Upper lobe of left lung (tissue), 6 donors: ENCODE measurements around the gene CNTLN. TPM values are rescaled to one million over a fixed set of nuclear protein-coding genes. Genes with fewer than 3 reads are reported as not detected.
"Not testable (repeated sequence)": the region's sequence is repeated elsewhere in the genome, so short reads cannot be mapped to it uniquely, and the experiment has no call there.

ENCODE experiments used
- ATAC-seq, 2 donors: fragments of 200-7000 bp; cut with Tn5 transposase; one replicate each; pipeline ENCODE4 v1.9.1; 2022; ENCODE audit warnings: mild to moderate bottlenecking in 2 of 2, moderate library complexity in 2 of 2; ENCODE audit not compliant: low FRiP score in 2 of 2
- DNase-seq, 2 donors: peaks; one replicate each; pipeline ENCODE4 v3.0.0-alpha.2; 2019 to 2020
- H3K27ac ChIP-seq, 4 donors: fragments of 200-600 bp; sonication (generic); one replicate each; pipeline ENCODE4 v1.5.1; 2016 to 2019
- H3K27me3 ChIP-seq, 4 donors: fragments of 200-600 bp; sonication (generic); one replicate each; pipeline ENCODE4 v1.5.1; 2017 to 2019
- H3K36me3 ChIP-seq, 4 donors: fragments of 200-600 bp; sonication (generic); one replicate each; pipeline ENCODE4 v1.5.1; 2016 to 2019
- H3K4me1 ChIP-seq, 4 donors: fragments of 200-600 bp; sonication (generic); one replicate each; pipeline ENCODE4 v1.5.1; 2018 to 2019
- H3K4me3 ChIP-seq, 4 donors: fragments of 200-600 bp; sonication (generic); one replicate each; pipeline ENCODE4 v1.5.1; 2017 to 2019; ENCODE audit warnings: mild to moderate bottlenecking in 2 of 4, moderate library complexity in 1 of 4
- H3K9me3 ChIP-seq, 4 donors: fragments of 200-600 bp; sonication (generic); one replicate each; pipeline ENCODE4 v1.5.1; 2018 to 2019
- EP300 ChIP-seq, 4 donors: sonication (generic); formaldehyde crosslinking; IDR thresholded peaks; one replicate each; pipeline ENCODE4 v1.5.1; 2017; ENCODE audit warnings: antibody characterized with exemption in 4 of 4, control low read depth in 2 of 4
- POLR2A ChIP-seq, 4 donors: fragments of 450-650 bp; IDR thresholded peaks; one replicate each; pipeline ENCODE4 v1.5.1; 2016 to 2017; ENCODE audit warnings: antibody characterized with exemption in 4 of 4, mild to moderate bottlenecking in 2 of 4
- POLR2AphosphoS5 ChIP-seq, 2 donors: sonication (generic); formaldehyde crosslinking; IDR thresholded peaks; one replicate each; pipeline ENCODE4 v1.5.1; 2017; ENCODE audit warnings: antibody characterized with exemption in 2 of 2
- WGBS, 2 donors: methylation state at CpG; one replicate each; pipeline ENCODE4 v1.1.5; 2017 to 2018; 5-methylcytosine and 5-hydroxymethylcytosine counted together
- total RNA-seq, 6 donors: library from RNA; depleted of rRNA in 4 of 6; stranded (reverse); fragments of >200 nt in 4 of 6; gene quantifications; one replicate each; pipeline versions ENCODE4 v1.1.0 to v1.2.1, GENCODE V29; 2016 to 2021
- TF ChIP-seq, protein P1 (sequence below), 6 experiments: fragments of 450-650 bp in 4 of 6; fragments of 200-600 bp in 2 of 6; sonication (generic) in 2 of 6; IDR thresholded peaks; one replicate each; pipeline ENCODE4 v1.5.1; 2016 to 2019; ENCODE audit warnings: antibody characterized with exemption in 6 of 6
- donor health status: DM: no; HTN: no; CAD: no; lungs with moderate emphysema.
- donor health status: DM: no; HTN: yes; CAD: no; lungs with severe emphysema.

The CNTLN gene
- total RNA-seq, 6 donors from 2014 or later = 5.5 to 58.7 (median 8.4) TPM

- no peaks in the 10 kb centered on the region for H3K9me3 ChIP-seq
- TF ChIP-seq POLR2A (IDR thresholded peaks at IDR 0.05) (no peak), POLR2AphosphoS5 (IDR thresholded peaks at IDR 0.05) (no peak), EP300 (IDR thresholded peaks at IDR 0.05) (no peak)
- TF ChIP-seq, protein P1, sequence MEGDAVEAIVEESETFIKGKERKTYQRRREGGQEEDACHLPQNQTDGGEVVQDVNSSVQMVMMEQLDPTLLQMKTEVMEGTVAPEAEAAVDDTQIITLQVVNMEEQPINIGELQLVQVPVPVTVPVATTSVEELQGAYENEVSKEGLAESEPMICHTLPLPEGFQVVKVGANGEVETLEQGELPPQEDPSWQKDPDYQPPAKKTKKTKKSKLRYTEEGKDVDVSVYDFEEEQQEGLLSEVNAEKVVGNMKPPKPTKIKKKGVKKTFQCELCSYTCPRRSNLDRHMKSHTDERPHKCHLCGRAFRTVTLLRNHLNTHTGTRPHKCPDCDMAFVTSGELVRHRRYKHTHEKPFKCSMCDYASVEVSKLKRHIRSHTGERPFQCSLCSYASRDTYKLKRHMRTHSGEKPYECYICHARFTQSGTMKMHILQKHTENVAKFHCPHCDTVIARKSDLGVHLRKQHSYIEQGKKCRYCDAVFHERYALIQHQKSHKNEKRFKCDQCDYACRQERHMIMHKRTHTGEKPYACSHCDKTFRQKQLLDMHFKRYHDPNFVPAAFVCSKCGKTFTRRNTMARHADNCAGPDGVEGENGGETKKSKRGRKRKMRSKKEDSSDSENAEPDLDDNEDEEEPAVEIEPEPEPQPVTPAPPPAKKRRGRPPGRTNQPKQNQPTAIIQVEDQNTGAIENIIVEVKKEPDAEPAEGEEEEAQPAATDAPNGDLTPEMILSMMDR (IDR thresholded peaks at IDR 0.05) = no peak
- no peak overlapping the region for H3K4me3 ChIP-seq
- WGBS, 2 donors = 61 to 68% methylated on average over 2 of the region's 2 CpGs
- no peaks in the 10 kb centered on the region for H3K27me3 ChIP-seq
- no peaks in the 10 kb centered on the region for H3K4me1 ChIP-seq
- ATAC-seq (no peak), DNase-seq (no peak)
- no peaks in the 10 kb centered on the region for H3K36me3 ChIP-seq
- H3K27ac ChIP-seq = no peak overlapping the region
Observed at GRCh38 chr9:17236147-17236546, 101.3 kb downstream of the CNTLN start.

DNA sequence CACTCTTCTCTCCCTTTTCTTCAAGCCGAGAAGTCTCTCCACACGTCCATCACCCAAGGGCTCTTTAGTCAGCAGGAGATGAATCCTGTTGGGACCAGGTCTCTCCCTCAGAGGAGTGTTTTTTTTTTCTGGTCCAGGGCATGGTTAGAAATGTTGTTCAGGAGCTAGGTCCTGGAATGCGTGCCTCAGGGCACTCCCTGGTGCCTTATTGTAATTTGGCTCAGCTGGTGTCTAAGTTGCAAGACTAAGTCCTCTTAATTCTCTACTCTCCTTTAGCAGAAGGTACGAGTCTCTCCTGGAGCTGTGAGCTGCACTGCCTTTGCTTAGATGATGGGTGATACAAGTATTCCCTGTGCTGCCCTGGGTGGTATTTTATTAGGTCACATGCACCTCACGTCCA, 111.9 kb downstream of the CNTLN start:
- TF ChIP-seq POLR2AphosphoS5 (IDR thresholded peaks at IDR 0.05) (no peak), POLR2A (IDR thresholded peaks at IDR 0.05) (no peak), EP300 (IDR thresholded peaks at IDR 0.05) (no peak)
- TF ChIP-seq, protein P1 (IDR thresholded peaks at IDR 0.05) = no peak
- Histone ChIP-seq H3K36me3 (no peaks in the 10 kb centered on the region), H3K4me1 (no peaks in the 10 kb centered on the region), H3K4me3 (no peak overlapping the region), H3K27me3 (no peaks in the 10 kb centered on the region), H3K27ac (no peak overlapping the region), H3K9me3 (peaks cover 16 to 25% (median 23%) of the 10 kb centered on the region in 4 donors)
- whole genome bisulfite sequencing, 2 donors = 88 to 96% methylated on average over 4 to 5 of the region's 5 CpGs
- no peak for ATAC-seq
- DNase-seq = no peak

DNA sequence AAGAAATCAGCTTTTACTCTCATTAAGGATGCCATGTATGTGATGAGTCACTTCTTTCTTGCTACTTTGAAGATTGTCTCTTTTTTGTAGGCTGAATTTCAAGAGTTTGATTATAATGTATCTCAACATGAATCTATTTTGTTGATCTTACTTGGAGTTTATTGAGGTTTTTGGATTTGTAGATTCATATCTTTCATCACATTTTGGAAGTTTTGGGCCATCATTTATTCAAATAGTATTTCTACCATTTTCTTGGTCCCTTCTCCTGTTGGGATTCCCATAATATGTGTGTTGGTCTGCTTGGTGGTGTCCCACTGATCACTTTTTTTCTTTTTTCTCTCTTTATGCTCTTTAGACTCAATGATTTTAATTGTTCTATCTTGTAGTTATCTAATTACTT, 116.3 kb downstream of the CNTLN start:
- Histone ChIP-seq H3K27me3 (no peaks in the 10 kb centered on the region), H3K4me3 (no peak overlapping the region), H3K36me3 (no peaks in the 10 kb centered on the region), H3K4me1 (no peaks in the 10 kb centered on the region), H3K27ac (no peak overlapping the region), H3K9me3 (peaks cover 16 to 36% (median 26%) of the 10 kb centered on the region in 4 donors)
- ATAC-seq (no peak), DNase-seq (no peak)
- TF ChIP-seq EP300 (IDR thresholded peaks at IDR 0.05) (no peak), POLR2A (IDR thresholded peaks at IDR 0.05) (no peak)
- TF ChIP-seq, protein P1 (IDR thresholded peaks at IDR 0.05) = no peak

DNA sequence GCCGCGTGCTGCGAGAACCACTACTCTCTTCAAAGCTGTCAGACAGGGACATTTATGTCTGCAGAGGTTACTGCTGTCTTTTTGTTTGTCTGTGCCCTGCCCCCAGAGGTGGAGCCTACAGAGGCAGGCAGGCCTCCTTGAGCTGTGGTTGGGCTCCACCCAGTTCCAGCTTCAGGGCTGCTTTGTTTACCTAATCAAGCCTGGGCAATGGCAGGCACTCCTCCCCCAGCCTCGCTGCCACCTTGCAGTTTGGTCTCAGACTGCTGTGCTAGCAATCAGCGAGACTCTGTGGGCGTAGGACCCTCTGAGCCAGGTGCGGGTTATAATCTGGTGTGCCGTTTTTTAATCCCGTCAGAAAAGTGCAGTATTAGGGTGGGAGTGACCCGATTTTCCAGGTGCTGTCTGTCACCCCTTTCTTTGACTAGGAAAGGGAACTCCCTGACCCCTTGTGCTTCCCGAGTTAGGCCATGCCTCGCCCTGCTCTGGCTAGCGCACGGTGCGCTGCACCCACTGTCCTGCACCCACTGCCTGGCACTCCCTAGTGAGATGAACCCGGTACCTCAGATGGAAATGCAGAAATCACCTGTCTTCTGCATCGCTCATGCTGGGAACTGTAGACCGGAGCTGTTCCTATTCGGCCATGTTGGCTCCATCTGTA, 133.8 kb downstream of the CNTLN start:
- not testable (repeated sequence) for H3K27ac ChIP-seq, H3K36me3 ChIP-seq, H3K27me3 ChIP-seq, ATAC-seq, H3K4me1 ChIP-seq, H3K9me3 ChIP-seq, H3K4me3 ChIP-seq
- peak in 1 of 2 donors; percentile 33 for DNase-seq
- WGBS, 2 donors = 86 to 87% methylated on average over 12 to 19 of the region's 19 CpGs

DNA sequence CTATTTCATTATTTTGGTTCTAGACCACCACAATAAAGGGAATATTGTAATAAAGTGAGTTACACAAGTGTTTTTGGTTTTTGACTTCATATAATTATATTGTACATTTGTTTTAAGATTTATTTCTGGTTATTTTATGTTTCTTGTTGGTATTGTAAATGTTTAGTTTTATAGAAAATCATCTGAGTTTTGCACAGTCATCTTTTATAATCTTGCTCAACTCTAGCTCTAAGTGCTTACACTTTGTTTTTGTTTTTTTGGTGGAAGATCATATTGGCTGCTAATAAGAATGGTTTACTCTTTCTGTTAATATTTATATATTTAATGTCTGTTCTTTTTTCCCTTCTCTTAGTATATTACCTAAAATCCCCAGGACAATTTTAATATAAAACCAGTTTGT, 135.0 kb downstream of the CNTLN start:
- TF ChIP-seq, protein P1 (IDR thresholded peaks at IDR 0.05) = no peak
- TF ChIP-seq POLR2A (IDR thresholded peaks at IDR 0.05) = no peak
- no peak for TF ChIP-seq EP300 (IDR thresholded peaks at IDR 0.05)
- TF ChIP-seq POLR2AphosphoS5 (IDR thresholded peaks at IDR 0.05) = no peak
- Histone ChIP-seq H3K4me1 (no peaks in the 10 kb centered on the region), H3K9me3 (no peaks in the 10 kb centered on the region), H3K27ac (no peak overlapping the region), H3K36me3 (no peaks in the 10 kb centered on the region), H3K27me3 (no peaks in the 10 kb centered on the region), H3K4me3 (no peak overlapping the region)
- no peak for DNase-seq
- ATAC-seq = no peak
